GM19452 (cell line): Measurements from ENCODE around the gene CRTAP.
"Not testable (repeated sequence)": the region's sequence is repeated elsewhere in the genome, so short reads cannot be mapped to it uniquely, and the experiment has no call there.

Experiments
- ATAC-seq: cut with Tn5 transposase; IDR thresholded peaks from one replicate; pipeline ENCODE4 v1.9.1; 2021; ENCODE audit not compliant: unreplicated experiment

The CRTAP gene

DNA sequence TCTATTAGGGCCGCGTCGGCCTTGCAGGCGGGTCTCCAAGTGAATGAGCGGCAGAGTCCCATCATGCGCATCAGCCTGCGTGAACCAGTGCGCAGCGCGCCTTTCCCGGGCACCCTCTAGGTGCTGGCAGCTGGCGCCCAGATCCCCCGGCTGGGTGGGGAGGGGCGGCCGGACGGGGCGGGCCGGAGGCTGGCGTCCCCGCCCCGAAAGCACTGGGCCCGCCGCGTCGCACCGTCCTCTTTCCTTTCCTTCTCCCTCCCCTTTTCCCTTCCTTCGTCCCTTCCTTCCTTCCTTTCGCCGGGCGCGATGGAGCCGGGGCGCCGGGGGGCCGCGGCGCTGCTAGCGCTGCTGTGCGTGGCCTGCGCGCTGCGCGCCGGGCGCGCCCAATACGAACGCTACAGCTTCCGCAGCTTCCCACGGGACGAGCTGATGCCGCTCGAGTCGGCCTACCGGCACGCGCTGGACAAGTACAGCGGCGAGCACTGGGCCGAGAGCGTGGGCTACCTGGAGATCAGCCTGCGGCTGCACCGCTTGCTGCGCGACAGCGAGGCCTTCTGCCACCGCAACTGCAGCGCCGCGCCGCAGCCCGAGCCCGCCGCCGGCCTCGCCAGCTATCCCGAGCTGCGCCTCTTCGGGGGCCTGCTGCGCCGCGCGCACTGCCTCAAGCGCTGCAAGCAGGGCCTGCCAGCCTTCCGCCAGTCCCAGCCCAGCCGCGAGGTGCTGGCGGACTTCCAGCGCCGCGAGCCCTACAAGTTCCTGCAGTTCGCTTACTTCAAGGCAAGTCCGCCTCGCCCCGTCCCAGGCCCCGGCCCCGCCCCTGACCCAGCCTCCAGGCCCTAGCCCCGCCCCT lies at the start of gene CRTAP:
Gene CRTAP, plus strand, starts transcription at position 243 of the 850 bp plus-strand sequence. Its CDS starts 64 bp downstream, at position 307.
- peak; percentile 78 for ATAC-seq

DNA sequence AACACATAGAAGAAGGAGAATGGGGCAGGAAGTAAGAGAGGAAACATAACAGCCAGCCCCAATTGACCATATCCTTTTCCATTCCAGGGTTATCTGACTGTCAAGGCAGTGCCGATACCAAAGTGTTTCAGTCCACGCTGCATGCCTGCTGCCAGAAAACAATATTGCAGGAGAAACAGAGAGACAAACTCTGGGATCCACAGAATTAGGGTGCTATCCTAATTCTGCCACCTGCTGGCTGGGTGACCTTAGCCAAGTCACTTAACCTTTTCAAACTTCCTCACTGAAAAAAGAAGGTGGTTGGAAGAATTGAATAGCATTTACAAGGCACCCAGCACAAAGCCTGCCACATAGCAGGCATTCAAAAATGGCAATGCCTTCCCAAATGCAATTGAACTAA lies 48.9 kb upstream of the CRTAP start:
- ATAC-seq: no peak

DNA sequence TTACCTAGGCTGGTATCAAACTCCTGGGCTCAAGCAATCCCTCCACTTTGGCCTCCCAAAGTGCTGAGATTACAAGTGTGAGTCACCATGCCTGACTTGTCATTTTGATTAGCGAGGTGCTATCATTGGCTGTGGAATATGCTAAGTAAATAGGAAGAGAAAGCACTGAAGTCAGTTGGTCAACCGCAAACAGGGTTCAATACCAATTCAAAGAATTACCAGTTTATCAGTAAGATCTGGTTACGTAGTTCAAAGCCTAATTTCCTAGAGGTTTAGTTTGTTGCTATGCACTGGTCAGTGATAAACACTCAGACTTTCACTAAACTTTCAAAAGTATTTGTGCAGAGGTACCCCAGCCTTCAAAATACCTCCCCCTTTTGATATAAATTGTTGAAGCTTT lies 46.3 kb upstream of the CRTAP start:
- no peak for ATAC-seq

DNA sequence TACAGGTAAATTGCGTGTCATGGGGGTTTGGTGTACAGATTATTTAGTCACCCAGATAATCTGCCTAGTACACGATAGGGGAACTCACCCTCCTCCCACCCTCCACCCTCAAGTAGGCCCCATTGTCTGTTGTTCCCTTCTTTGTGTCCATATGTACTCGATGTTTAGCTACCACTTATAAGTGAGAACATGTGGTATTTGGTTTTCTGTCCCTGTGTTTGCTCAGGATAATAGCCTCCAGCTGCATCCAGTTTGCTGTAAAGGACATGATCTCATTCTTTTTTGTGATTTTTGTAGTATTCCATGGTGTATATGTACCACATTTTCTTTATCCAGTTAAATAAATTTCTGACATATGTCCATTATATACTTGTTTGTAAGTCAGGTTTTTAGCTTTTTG lies 44.0 kb upstream of the CRTAP start:
- not testable (repeated sequence) for ATAC-seq

DNA sequence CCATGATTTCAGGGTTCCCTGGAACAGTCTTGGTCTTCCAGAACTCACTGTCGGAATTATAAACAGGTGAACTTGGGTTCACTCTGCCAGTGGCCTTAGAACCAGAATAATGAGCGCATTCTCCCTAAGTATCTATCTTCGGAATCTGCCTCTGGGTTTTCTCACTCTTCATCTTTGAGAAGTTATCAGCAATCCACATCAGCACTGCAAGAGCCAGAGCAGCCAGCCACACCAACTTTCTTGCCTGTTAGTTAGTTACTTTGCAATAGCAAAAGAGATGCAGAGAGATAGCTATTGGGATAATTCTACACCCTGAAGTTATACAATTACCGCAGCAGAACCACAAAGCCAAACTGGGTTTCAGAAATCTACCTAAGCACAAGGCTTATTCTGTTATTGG lies 42.6 kb upstream of the CRTAP start:
- no peak for ATAC-seq

DNA sequence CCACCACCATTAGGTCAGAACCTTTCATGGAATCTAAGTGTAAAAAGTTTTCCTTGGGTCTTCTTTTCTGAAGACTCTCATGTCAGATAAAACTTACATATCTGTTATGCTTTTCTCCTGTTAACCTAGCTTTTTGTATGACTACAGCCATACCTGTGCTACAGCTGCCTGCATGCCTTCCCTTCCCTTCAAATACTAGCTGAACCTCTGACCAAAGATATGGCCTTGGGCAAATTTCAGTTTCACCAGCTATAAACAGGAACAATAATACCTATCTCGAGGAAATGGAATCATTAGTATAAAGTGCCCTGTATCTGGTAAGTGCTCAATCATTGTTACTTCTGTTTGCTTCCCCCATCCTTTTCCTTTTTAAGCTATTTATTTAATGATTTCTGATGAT lies 41.9 kb upstream of the CRTAP start:
- no peak for ATAC-seq

DNA sequence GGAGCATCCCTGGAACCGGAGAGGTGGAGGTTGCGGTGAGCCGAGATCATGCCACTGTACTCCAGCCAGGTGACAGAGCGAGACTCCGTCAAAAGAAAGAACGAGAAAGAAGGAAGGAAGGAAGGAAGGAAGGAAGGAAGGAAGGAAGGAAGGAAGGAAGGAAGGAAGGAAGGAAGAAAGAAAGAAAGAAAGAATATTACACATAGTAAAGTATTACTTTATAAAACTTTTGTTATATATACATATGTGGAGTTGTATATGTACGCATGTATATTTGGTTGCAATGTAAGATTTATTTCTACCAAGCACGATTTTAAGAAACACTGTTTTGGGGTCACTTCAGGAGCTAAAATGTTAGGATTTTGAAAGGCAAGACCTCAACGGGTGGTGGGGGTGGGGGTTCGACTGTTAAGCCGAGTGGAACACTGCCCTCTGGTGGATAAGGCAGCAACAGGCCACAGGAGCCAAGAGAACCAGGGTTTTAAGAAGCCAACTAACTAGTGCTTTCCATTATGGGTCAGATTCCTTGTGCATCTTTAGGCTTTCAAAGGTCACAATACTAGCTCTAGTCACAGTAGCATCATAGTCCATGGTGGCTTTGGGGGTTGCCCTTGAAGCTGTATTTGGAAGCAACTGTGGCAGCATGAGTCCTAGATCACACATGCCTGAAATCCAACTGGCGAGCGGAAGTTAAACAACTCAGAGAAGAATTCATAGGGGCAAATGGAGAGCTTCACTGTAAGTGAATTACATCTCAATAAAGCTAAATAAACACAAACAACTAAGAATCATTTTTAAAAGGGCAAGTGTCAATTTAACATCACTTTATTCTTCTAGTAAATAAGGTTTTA lies 39.4 kb upstream of the CRTAP start:
- ATAC-seq: peak; percentile 66

DNA sequence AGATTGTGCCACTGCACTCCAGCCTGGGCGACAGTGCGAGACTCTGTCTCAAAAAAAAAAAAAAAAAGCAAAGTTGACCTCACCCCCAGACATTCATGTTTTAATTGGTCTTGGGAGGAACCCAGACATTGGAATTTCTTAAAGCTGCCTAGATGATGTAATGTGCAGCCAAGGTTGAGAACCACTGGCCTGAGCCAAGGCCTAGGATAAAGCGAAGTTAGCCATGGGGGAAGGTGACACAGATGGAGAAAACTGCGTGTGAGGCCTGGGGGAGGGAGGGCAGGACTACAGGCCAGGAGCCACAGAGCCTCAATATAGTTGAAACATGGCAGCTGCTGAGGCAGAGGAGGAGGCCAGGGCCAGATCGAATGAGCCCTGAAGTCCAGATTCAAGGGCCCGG lies 37.8 kb upstream of the CRTAP start:
- ATAC-seq: no peak

DNA sequence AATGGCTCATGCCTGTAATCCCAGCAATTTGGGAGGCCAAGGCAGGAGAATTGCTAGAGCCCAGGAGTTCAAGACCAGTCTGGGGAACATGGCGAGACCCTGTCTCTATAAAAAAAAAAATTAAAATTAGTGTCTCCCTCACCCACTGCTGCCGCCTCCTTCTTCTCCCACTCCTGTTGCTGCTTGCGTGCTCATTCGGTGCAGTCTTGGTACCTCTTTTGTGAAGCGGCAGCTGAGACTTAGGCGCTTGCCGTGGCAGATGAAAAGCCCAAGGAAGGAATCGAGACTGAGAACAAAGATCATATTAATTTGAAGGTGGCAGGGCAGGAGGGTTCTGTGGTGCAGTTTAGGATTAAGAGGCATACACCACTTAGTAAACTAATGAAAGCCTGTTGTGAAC lies 36.9 kb upstream of the CRTAP start:
- no peak for ATAC-seq

DNA sequence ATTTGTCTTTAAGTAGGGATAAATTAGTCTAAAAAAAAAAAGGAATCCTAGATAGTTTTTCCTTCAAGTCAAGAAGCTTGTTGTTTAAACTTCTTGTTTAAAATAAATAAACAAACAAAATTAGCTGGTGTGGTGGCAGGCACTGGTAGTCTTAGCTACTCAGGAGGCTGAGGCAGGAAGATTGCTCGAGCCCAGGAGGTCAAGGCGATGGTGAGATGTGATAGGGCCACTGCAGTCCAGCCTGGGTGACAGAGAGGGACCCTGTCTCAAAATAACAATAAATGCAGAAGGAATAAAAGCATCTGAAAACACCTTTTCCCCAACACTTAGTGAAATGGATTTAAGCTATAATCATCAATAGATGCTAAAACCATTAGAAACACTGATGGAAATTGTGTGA lies 35.8 kb upstream of the CRTAP start:
- ATAC-seq: no peak

DNA sequence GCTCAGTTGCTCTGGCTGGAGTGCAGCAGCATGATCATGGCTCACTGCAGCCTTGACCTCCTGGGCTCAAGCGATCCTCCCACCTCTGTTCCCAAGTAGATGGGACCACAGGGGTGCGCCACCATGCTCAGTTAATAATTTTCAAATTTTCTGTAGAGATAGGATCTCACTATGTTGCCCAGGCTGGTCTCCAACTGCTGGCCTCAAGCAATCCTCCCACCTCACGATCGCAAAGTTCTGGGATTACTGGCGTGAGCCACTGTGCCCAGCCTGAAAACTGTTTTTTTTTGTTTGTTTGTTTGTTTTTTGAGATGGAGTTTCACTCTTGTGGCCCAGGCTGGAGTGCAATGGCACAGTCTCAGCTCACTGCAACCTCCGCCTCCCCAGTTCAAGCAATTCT lies 34.0 kb upstream of the CRTAP start:
- not testable (repeated sequence) for ATAC-seq

DNA sequence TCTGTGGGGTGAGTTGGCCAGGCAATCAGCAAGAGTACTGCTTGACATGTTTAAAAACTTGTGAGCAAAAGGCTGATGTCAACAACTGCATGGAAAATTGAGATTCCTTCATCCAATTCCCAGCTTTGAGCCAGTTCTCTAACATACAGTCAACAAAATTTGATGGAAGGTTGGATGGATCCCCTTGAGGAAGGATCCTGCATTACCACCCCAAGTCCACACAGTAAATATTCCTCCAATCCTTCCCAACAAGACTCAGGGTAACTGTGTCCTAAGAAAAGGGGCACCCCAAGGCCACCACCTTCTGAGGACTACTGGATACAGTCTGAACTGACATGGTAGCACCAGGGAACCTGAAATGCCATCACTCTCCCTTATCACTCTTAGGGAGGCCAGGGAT lies 32.0 kb upstream of the CRTAP start:
- ATAC-seq: no peak

DNA sequence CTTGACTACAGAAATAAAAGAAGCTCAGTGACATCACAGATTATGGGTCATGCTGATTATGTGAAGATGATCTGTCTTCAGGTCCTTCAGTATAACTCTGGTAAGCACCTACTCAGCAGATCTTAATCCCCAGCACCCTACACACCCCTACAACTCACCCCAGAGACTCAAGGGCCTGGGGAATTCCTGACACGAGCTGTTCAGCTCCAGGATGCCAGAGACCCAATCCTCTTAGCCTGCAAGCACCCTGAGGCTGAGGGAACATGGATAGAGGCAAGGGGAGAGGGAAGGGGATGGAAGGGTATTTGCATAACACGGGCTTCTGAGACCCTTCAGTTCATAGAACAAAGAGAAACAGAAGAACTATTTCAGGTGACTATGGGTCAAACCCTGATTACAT lies 29.9 kb upstream of the CRTAP start:
- ATAC-seq: no peak

DNA sequence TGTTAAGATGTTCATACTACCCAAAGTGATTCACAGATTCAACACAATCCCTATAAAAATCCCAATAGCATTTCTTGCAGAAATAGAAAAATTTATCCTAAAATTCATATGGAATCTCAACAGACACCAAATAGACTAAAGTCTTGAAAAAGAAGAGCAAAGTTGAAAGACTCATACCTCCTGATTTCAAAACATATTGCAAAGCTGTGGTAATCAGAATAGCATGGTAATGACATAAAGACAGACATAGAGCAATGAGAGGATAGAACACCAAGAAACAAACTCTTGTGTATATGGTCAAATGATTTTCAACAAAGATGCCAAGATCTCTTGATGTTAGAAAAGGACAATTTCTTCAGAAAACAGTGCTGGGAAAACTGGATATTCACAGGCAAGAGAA lies 25.1 kb upstream of the CRTAP start:
- ATAC-seq: no peak

DNA sequence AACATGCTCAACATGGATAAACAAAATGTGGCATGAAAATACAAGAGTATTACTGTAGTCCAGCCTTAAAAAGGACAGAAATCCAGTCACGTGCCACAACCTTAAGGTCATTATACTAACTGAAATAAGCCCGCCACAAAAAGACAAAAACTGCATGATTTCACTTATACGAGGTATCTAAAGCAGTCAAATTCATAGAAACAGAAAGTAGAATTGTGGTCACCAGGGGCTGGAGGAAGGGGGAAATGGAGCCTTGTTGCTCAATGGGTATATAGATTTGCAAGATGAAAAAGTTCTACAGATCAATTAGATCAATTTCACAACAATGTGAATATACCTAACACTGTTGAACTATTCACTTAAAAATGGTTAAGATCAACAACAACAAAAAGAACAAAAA lies 24.3 kb upstream of the CRTAP start:
- ATAC-seq: peak; percentile 90

DNA sequence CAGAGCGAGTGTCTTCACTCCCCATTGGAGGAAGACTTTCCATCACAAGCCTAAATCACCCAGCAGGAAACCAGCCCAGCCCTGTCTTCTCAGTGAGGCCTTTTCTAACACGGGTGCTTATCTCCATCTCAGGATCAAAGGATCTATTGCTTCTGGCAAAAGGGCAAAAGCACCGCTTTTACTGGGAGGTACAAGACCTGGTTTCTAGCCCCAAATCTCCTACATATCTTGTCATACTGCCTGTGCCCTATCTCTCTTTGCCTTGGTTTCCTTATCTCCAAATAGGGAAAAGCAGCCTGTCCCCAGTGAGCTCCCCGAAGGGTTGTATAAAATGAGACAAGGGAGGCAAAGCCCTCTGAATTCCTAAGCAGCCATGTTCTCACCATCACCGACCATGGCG lies 22.1 kb upstream of the CRTAP start:
- ATAC-seq: no peak

DNA sequence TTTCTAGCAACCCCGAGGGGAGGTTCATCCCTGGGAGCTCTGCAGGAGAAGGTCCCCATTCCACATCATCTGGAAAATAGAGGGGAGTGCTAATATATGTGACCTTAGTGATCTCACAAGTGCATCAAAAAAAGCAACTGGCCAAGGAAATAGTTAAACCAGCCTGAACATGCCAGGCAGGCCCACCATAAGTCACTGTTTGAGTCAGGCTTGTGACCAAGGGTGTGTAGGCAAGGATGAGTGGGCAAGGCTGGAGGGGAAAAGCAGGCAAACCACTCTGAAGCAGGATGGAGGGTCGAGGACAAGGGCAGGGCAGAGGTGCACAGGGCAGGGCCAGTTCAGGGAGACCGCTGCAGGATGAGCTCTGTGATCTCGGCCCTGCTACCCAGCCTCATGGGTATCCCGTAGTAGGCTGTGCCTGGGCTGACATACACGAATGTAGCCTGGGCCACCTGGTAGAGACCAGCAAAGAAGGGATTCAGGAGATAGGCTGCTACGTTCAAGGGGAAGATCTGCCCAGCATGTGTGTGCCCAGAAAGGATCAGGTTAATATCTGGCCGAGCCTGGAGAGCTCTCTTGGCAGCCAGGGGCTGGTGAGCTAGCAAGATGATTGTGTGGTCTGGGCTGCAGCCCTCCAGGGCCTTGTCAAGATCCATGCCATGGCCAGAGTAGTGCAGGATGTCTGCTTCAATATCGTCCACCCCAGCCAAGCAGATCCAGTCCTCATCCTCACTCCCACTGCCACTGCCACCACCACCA lies 21.1 kb upstream of the CRTAP start:
- no peak for ATAC-seq

DNA sequence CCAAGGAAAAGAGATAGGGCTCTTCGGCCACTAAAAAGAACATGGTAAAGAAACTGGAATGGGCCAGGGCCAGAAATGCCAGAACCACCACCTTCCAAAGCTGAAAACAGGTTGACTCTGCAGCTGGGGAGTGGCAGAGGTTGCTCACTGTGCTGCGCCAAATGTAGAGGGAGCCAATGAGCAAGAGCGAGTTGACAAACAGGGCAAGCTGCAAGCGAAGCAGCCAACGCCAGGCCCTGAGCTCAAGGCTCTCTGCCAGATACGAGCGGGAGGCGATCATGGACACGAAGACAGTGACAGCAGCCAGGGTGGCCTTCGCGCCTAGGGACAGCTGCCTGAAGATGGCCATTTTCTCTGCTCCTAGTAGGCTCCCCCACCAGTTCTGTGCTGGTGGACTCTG lies 20.0 kb upstream of the CRTAP start:
- no peak for ATAC-seq

DNA sequence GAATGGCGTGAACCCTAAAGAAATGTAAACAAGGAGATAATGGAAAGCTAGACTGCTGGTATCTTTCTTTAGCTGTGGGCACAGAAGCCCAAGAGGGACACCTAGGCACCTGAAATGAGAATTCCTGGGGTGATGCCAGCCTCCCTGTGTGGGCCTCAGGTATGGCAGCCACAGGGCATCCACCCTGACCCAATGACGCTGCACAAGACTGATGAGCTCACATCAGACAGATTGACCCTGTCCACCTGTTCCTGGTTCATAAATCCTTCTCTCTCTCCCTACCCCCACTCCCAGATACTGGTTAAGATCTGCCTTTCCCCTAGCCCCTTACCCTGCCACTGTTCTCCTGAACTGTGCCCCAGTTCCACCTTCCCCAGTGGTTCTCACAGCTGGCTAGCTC lies 18.4 kb upstream of the CRTAP start:
- no peak for ATAC-seq

DNA sequence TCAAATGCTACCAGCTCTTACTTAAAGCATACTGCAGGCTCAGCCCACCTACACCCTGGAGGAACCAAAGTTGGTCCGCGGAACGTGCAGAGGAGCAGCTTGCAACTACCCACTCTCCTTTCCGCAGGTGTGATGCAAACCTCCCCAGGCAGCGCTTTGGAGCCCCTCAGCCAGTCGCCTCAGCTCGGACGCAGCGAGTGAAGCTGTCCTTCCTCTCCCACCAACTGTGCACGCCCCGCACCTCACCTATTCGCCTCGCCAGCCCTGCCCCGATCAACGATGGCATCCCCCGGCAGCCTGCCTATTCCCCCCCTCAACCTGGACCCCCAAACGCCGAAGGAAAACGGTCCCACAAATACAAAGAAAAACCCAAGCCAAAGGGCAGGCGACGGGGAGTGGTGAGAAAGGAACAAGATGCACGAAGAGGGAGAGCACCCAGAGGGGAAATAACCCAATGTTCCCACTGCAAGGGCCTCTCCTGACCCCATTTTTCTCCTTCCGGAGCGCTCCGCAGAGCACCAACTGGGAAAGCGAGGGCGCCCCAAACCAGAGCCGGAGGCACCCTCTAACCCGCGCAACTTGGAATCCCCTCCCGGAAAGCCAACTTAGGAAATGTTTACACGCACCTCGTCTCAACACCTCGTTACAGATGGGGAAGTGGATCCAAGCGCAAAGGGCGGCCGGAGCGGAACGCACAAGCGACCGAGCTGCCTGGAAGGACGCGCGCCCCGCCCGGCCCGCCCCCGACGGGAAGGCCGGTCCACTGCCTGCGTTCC lies 17.5 kb upstream of the CRTAP start:
- ATAC-seq: peak; percentile 55
